Skeletal muscle tissue (tissue), 4 donors: ENCODE results near the gene HCFC2. TPM values are rescaled to one million over a fixed set of nuclear protein-coding genes. Genes with fewer than 3 reads are reported as not detected.

Source experiments
- H3K27ac ChIP-seq: one replicate; pipeline ENCODE4 v1.7.0; 2013; ENCODE audit warnings: mild to moderate bottlenecking, low read depth, low read length, inconsistent platforms
- H3K27me3 ChIP-seq, 3 donors: one replicate each; pipeline ENCODE4 v1.7.0; 2013; ENCODE audit warnings: low read length in 3 of 3; ENCODE audit not compliant: control insufficient read depth in 3 of 3, insufficient read depth in 3 of 3
- H3K36me3 ChIP-seq, 3 donors: one replicate each; pipeline ENCODE4 v1.7.0; 2013; ENCODE audit warnings: low read length in 3 of 3; ENCODE audit not compliant: control insufficient read depth in 3 of 3, insufficient read depth in 3 of 3
- H3K4me1 ChIP-seq, 3 donors: one replicate each; pipeline ENCODE4 v1.7.0; 2013; ENCODE audit warnings: low read length in 3 of 3, mild to moderate bottlenecking in 3 of 3; ENCODE audit not compliant: control insufficient read depth in 3 of 3, insufficient read depth in 3 of 3
- H3K4me3 ChIP-seq, 3 donors: one replicate each; pipeline ENCODE4 v1.7.0; 2013; ENCODE audit warnings: low read length in 3 of 3
- H3K9ac ChIP-seq, 3 donors: one replicate each; pipeline ENCODE4 v1.7.0; 2013; ENCODE audit warnings: low read length in 3 of 3, mild to moderate bottlenecking in 3 of 3, moderate library complexity in 2 of 3, low read depth in 1 of 3
- H3K9me3 ChIP-seq, 3 donors: one replicate each; pipeline ENCODE4 v1.7.0; 2013; ENCODE audit warnings: low read length in 3 of 3; ENCODE audit not compliant: control insufficient read depth in 3 of 3
- total RNA-seq: library from RNA; depleted of rRNA; stranded (reverse); fragments of >200 nt; gene quantifications from one replicate; pipeline ENCODE4 v1.2.3, GENCODE V29; 2014
- donor health status: Osteomylitis.

HCFC2 gene
- total RNA-seq, 1 donor from 2014 or later, result 32.9 TPM

DNA sequence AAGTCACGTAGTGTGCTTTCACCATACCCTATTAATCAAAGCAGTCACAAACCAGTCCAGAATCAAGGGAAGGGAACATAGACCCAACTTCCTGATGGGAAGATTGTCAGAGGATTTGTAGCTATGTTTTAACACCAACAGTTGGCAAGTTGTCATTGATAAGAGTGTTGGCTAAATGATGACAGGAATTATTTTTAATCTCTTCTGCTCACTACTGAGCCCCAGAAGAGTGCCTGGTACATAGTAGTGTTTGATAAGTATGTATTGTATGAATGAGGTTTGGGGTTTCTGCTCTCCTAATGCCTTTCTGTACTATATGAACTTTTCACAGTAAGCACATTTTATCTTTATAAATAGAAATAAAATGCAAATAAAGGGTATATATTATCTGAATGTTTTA is 14.7 kb downstream of the HCFC2 start:
- Histone ChIP-seq H3K4me1 (no peaks in the 10 kb centered on the region), H3K9me3 (no peaks in the 10 kb centered on the region), H3K36me3 (peaks cover 8 to 32% (median 19%) of the 10 kb centered on the region in 3 donors), H3K9ac (no peak overlapping the region), H3K27ac (no peak overlapping the region), H3K4me3 (no peak overlapping the region), H3K27me3 (no peaks in the 10 kb centered on the region)

- H3K9me3 ChIP-seq, result no peaks in the 10 kb centered on the region
- H3K36me3 ChIP-seq, result peaks cover 12 to 40% (median 27%) of the 10 kb centered on the region in 3 donors
- no peaks in the 10 kb centered on the region for H3K4me1 ChIP-seq
- no peak overlapping the region for H3K27ac ChIP-seq
- H3K9ac ChIP-seq, result no peak overlapping the region
- H3K4me3 ChIP-seq, result no peak overlapping the region
- no peaks in the 10 kb centered on the region for H3K27me3 ChIP-seq
These were observed 16.4 kb downstream of the HCFC2 start for GRCh38 chr12:104080764-104081163.

- peaks cover 23 to 56% (median 32%) of the 10 kb centered on the region in 3 donors for H3K36me3 ChIP-seq
- H3K9ac ChIP-seq, result no peak overlapping the region
- no peaks in the 10 kb centered on the region for H3K9me3 ChIP-seq
- H3K4me1 ChIP-seq, result no peaks in the 10 kb centered on the region
- H3K4me3 ChIP-seq, result no peak overlapping the region
- no peaks in the 10 kb centered on the region for H3K27me3 ChIP-seq
- no peak overlapping the region for H3K27ac ChIP-seq
These were observed 19.6 kb downstream of the HCFC2 start for GRCh38 chr12:104083769-104084475.

DNA sequence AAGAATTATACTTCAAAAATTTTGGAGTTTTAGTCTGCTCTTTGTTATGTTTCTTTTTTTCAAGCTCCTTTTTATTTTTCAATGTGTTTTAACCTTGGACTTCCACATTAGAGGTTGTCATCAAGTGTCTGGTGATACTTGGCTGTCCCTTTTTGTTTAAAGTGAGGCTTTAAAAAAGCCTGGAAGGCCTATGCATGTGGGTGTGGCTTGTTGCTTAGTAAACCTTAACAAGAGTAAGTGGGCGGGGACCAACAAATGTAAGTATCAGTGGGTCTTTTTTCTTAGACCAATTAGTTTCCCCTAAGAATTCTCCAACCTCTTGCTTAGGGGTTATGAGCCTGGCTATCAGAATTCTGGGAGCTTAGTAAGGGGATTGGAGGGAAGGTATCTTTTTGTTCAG is 26.4 kb downstream of the HCFC2 start:
- Histone ChIP-seq H3K36me3 (peaks cover 12 to 59% (median 42%) of the 10 kb centered on the region in 3 donors), H3K9ac (no peak overlapping the region), H3K9me3 (no peaks in the 10 kb centered on the region), H3K4me1 (no peaks in the 10 kb centered on the region), H3K4me3 (no peak overlapping the region), H3K27me3 (no peaks in the 10 kb centered on the region), H3K27ac (no peak overlapping the region)

- no peaks in the 10 kb centered on the region for H3K27me3 ChIP-seq
- H3K4me3 ChIP-seq, result no peak overlapping the region
- H3K9ac ChIP-seq, result no peak overlapping the region
- no peaks in the 10 kb centered on the region for H3K9me3 ChIP-seq
- no peak overlapping the region for H3K27ac ChIP-seq
- peaks cover 12 to 57% (median 42%) of the 10 kb centered on the region in 3 donors for H3K36me3 ChIP-seq
- no peaks in the 10 kb centered on the region for H3K4me1 ChIP-seq
These were observed 26.8 kb downstream of the HCFC2 start for GRCh38 chr12:104091136-104091535.

DNA sequence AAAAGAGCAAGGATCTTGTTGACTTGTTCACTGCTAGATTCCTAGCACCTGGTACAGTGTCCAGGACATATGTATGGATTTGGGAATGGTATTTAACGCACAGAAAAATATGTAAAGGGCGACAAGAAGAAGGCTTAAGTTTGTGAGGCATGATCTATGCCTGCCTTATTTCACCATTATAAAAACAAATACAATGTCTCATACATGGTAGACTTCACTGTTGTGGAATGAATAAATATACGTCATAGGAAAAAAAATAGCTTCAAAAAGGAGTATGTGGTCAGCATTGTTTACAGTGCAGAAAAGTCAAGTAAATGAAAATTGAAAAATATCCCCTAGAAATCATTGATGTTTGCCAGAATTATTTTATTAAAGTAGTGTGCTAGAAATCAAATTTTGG is 30.0 kb downstream of the HCFC2 start:
- no peak overlapping the region for H3K27ac ChIP-seq
- no peaks in the 10 kb centered on the region for H3K4me1 ChIP-seq
- no peak overlapping the region for H3K4me3 ChIP-seq
- no peak overlapping the region for H3K9ac ChIP-seq
- no peaks in the 10 kb centered on the region for H3K27me3 ChIP-seq
- H3K36me3 ChIP-seq, result peaks cover 7 to 62% (median 53%) of the 10 kb centered on the region in 3 donors
- H3K9me3 ChIP-seq, result no peaks in the 10 kb centered on the region

DNA sequence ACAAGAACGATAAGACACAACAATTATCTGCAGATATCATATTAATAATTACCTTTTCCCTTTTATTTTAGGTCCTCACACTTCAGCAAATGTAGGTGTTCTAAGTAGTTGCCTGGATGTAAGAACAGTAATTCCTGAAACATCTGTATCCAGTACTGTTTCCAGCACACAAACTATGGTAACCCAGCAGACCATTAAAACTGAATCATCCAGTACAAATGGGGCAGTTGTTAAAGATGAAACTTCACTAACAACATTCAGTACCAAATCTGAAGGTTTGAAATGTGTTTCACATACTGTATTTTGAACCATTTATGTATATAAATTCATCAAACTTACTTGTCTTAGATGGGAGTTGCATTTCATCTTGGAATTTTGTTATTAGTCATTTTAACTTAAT is 31.0 kb downstream of the HCFC2 start:
- no peak overlapping the region for H3K4me3 ChIP-seq
- no peaks in the 10 kb centered on the region for H3K9me3 ChIP-seq
- no peak overlapping the region for H3K27ac ChIP-seq
- H3K36me3 ChIP-seq, result peaks cover 12 to 56% (median 56%) of the 10 kb centered on the region in 3 donors
- H3K27me3 ChIP-seq, result no peaks in the 10 kb centered on the region
- no peaks in the 10 kb centered on the region for H3K4me1 ChIP-seq
- H3K9ac ChIP-seq, result no peak overlapping the region

GRCh38 chr12:104097954-104098353 is 33.6 kb downstream of the HCFC2 start:
- H3K27ac ChIP-seq, result no peak overlapping the region
- no peak overlapping the region for H3K9ac ChIP-seq
- H3K4me1 ChIP-seq, result no peaks in the 10 kb centered on the region
- no peaks in the 10 kb centered on the region for H3K27me3 ChIP-seq
- H3K36me3 ChIP-seq, result peaks cover 19 to 63% (median 63%) of the 10 kb centered on the region in 3 donors
- H3K9me3 ChIP-seq, result no peaks in the 10 kb centered on the region
- H3K4me3 ChIP-seq, result no peak overlapping the region

DNA sequence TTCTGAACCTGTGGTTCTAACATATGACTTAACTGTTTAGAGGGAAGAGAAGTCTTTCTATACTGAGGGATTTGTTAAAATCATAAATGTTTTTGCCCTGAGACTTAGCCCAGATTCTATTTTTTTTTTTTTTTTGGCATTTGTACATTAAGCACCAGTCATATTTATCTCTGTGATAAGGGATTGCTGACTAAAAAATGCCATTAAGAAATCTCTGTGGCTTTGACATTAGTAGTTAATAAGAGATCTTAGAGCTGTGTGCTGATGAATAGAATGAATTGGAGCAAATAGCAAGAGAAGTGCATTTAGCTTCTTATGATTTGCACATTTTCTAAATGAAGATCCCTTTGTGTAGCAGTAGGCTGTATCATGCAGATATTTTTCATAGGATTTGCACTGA is 41.1 kb downstream of the HCFC2 start:
- Histone ChIP-seq H3K9ac (no peak overlapping the region), H3K4me3 (no peak overlapping the region), H3K9me3 (no peaks in the 10 kb centered on the region), H3K27me3 (no peaks in the 10 kb centered on the region), H3K27ac (no peak overlapping the region), H3K4me1 (peaks cover 0 to 7% (median 5%) of the 10 kb centered on the region in 3 donors), H3K36me3 (peaks cover 8 to 25% (median 14%) of the 10 kb centered on the region in 3 donors)

DNA sequence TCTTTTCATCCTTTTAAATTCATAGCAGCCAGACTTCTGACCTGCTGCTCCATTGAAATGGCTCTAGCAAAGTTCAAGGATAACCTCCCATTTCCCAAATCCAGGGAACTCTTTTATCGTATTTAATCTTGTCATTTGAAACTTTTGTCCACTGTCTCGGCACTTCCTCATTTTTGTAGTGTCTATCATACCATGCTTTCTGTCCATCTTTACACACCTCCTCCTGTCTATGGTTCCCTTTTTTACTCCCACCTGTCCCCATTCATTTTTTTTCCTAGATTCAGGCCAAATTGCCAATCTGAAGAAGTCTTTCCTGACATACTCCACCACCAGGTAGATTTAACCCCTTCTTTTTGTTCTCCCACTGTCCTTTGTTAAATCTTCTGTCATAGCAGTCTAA is 42.6 kb downstream of the HCFC2 start:
- Histone ChIP-seq H3K9ac (no peak overlapping the region), H3K36me3 (peaks cover 5 to 14% (median 9%) of the 10 kb centered on the region in 3 donors), H3K4me1 (peaks cover 0 to 7% (median 5%) of the 10 kb centered on the region in 3 donors)

More for the DNA sequence above, 42.6 kb downstream of the HCFC2 start:
- Histone ChIP-seq H3K27me3 (no peaks in the 10 kb centered on the region), H3K9me3 (no peaks in the 10 kb centered on the region), H3K4me3 (no peak overlapping the region), H3K27ac (no peak overlapping the region)
